ENCODE results near the gene EHD4. TPM values are rescaled to one million over a fixed set of nuclear protein-coding genes. Genes with fewer than 3 reads are reported as not detected.

EHD4 gene
- total RNA-seq, 1 donor from 2014 or later = 20.9 TPM

DNA sequence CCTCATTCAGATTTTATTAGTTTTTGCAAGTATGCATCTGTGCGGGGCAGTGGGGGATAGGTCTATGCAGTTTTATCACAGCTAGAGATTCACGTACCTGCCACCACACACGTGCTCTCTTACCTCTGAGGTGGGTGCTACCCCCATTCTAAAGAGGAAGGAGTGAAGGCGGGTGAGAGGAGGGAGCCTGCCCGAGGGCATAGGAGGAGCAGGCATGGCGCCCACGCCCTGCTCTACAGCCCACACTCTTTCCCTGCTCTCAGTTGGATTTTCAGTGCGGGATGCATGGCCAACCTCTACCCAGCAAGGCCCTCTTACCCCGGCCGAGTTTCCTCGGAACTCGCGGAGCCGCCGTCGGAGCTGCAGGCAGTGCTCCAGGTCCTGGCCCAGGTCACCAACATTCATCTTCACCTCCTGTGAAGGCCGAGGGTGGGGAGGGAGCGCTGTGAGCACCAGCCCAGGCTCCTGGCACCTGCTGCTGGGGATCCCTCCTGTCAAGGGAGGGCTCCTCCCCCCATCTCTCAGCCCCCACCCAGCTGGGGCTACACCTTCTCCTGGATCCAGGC lies 106.8 kb downstream of the EHD4 start:
- no peaks in the 10 kb centered on the region for H3K4me1 Mint-ChIP-seq (ENCODE audit: unreplicated experiment)
- H3K4me3 Mint-ChIP-seq (ENCODE audit: unreplicated experiment) = no peak overlapping the region
- TF ChIP-seq, protein P1, sequence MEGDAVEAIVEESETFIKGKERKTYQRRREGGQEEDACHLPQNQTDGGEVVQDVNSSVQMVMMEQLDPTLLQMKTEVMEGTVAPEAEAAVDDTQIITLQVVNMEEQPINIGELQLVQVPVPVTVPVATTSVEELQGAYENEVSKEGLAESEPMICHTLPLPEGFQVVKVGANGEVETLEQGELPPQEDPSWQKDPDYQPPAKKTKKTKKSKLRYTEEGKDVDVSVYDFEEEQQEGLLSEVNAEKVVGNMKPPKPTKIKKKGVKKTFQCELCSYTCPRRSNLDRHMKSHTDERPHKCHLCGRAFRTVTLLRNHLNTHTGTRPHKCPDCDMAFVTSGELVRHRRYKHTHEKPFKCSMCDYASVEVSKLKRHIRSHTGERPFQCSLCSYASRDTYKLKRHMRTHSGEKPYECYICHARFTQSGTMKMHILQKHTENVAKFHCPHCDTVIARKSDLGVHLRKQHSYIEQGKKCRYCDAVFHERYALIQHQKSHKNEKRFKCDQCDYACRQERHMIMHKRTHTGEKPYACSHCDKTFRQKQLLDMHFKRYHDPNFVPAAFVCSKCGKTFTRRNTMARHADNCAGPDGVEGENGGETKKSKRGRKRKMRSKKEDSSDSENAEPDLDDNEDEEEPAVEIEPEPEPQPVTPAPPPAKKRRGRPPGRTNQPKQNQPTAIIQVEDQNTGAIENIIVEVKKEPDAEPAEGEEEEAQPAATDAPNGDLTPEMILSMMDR (IDR thresholded peaks at IDR 0.05) = no peak

DNA sequence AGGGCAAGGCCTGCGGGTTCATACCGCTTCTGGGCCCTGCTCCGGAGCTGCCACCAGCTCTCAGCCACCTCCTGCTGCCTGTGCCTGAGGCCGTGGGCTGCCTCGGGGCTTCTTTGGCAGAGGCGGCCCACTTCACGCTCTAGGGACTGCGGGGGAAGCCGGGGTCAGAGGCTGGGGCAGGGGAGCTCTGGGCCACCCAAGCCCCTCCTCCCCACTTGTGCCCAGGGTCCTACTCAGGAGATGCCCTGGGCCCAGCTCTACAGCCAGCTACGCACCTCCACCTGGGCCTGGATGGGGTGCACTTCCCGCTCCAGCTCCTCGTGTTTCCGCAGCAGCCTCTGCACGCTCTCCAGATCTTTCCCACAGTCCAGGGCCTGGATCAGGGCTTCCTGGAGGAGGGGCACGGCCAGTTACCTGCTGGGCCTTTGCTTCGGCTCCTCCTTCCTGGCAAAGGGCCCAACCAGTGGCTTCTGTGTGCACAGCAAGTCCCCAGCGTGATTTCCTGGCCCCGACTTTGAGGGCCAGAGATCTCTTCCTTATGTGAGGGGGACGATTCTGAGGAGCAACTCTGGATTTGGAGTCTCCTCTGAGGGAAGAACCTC lies 109.7 kb downstream of the EHD4 start:
- Mint-ChIP-seq H3K36me3 (ENCODE audit: unreplicated experiment) (no peaks in the 10 kb centered on the region), H3K27ac (ENCODE audit: unreplicated experiment) (no peak overlapping the region)
- TF ChIP-seq, protein P1 (IDR thresholded peaks at IDR 0.05) = no peak

More for the DNA sequence above, 106.8 kb downstream of the EHD4 start:
- DNase-seq (ENCODE audit: extremely low spot score, unreplicated experiment) = no peak
- Mint-ChIP-seq H3K9me3 (ENCODE audit: unreplicated experiment) (no peaks in the 10 kb centered on the region), H3K27me3 (ENCODE audit: unreplicated experiment) (no peaks in the 10 kb centered on the region), H3K36me3 (ENCODE audit: unreplicated experiment) (no peaks in the 10 kb centered on the region), H3K27ac (ENCODE audit: unreplicated experiment) (no peak overlapping the region)

DNA sequence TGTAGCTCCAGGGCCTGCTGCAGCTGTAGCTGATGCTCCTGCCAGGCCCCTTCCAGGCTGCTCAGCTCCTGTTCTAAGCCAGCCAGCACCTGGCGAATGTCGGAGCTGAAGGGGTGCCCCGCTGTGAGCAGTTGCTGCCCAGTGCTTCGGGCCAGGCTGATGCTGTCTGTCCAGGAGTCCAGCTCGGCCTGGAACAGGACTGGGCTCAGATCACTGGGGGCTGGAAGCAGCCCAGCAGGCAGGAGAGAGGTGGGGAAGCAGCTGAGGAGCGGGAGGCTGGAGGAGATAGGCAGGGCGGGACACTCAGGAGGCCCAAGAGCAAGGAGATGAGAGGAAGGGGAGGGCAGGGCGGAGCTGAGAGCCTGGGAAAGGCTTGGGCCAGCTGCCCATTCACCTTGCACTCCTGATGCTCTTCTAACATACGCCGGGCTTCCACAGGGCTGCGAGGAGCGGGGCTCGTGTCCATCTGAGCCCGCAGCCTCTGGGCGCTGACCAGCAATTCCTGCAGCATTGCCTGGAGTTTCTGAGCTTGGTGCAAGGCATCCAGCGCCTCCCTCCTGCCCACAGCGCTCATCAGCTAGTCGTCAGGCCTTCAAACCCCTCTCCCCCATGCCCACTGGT lies 110.5 kb downstream of the EHD4 start:
- no peaks in the 10 kb centered on the region for H3K9me3 Mint-ChIP-seq (ENCODE audit: unreplicated experiment)
- DNase-seq (ENCODE audit: extremely low spot score, unreplicated experiment) = no peak
- no peaks in the 10 kb centered on the region for H3K27me3 Mint-ChIP-seq (ENCODE audit: unreplicated experiment)
- no peaks in the 10 kb centered on the region for H3K36me3 Mint-ChIP-seq (ENCODE audit: unreplicated experiment)
- no peaks in the 10 kb centered on the region for H3K4me1 Mint-ChIP-seq (ENCODE audit: unreplicated experiment)
- no peak overlapping the region for H3K4me3 Mint-ChIP-seq (ENCODE audit: unreplicated experiment)
- TF ChIP-seq, protein P1 (IDR thresholded peaks at IDR 0.05) = no peak
- H3K27ac Mint-ChIP-seq (ENCODE audit: unreplicated experiment) = no peak overlapping the region

More for the DNA sequence above, 109.7 kb downstream of the EHD4 start:
- H3K4me1 Mint-ChIP-seq (ENCODE audit: unreplicated experiment) = no peaks in the 10 kb centered on the region
- no peak for DNase-seq (ENCODE audit: extremely low spot score, unreplicated experiment)
- no peaks in the 10 kb centered on the region for H3K27me3 Mint-ChIP-seq (ENCODE audit: unreplicated experiment)
- no peak overlapping the region for H3K4me3 Mint-ChIP-seq (ENCODE audit: unreplicated experiment)
- H3K9me3 Mint-ChIP-seq (ENCODE audit: unreplicated experiment) = no peaks in the 10 kb centered on the region

DNA sequence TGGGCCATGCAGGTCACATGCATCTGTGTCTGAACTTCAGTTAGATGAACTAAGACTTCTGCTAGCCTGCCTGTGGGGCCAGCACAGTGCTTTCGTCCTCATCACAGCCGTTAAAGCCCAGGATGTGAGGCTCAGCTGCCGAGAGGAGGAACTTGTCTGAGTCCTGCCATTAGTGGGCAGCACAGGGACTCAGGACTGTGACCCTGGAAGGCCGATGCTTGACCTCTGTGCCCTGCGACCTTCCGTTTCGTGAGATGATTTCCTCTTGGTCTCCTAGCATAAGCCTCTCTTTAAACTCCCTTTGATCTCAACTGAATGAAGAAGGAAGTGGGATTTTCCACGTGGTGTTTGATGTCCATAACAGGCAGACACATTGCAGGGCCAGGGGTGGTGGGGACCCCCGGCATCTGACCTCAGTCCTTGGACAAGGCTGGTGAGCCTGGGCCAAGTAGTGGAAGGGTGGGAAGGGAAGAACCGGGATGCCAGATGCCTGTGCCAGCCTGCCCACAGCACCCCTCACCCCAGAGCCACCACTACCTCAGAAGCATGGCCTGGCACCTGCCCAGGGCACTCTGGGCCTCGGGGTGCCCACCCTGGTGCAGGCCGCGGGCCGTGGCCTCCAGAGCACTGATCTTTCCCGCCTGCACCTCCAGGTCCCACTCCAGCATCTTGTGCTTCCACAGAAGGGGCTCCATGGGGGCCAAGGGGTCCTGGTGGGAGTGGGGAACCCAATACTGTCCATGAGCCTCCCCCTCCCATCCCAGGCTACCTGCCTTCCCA lies 112.1 kb downstream of the EHD4 start:
- Mint-ChIP-seq H3K9me3 (ENCODE audit: unreplicated experiment) (no peaks in the 10 kb centered on the region), H3K27me3 (ENCODE audit: unreplicated experiment) (no peaks in the 10 kb centered on the region), H3K4me1 (ENCODE audit: unreplicated experiment) (no peaks in the 10 kb centered on the region), H3K27ac (ENCODE audit: unreplicated experiment) (no peak overlapping the region), H3K4me3 (ENCODE audit: unreplicated experiment) (no peak overlapping the region), H3K36me3 (ENCODE audit: unreplicated experiment) (no peaks in the 10 kb centered on the region)
- DNase-seq (ENCODE audit: extremely low spot score, unreplicated experiment) = no peak
- TF ChIP-seq, protein P1 (IDR thresholded peaks at IDR 0.05) = no peak

DNA sequence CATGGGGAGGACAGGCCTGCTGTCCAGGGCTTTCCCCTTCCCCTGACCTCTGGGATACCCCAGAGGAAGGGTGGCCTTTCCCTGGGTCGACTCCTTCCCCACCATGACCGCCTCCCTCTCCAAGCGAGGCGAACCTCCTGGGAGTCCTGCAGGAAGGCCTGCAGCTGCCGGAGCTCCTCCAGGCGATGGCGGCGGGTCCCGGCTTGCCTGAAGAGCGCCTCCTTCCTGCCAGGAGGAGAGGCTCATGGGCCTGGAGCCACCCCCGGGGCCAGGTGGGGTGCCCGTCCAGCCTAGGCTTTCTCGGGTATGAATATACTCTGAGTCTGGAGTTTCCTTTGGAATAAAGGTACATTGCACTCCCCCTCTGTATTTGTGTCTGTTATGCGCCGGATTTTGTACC lies 113.6 kb downstream of the EHD4 start:
- H3K9me3 Mint-ChIP-seq (ENCODE audit: unreplicated experiment) = no peaks in the 10 kb centered on the region
- no peak overlapping the region for H3K27ac Mint-ChIP-seq (ENCODE audit: unreplicated experiment)
- TF ChIP-seq, protein P1 (IDR thresholded peaks at IDR 0.05) = no peak
- no peaks in the 10 kb centered on the region for H3K36me3 Mint-ChIP-seq (ENCODE audit: unreplicated experiment)
- no peaks in the 10 kb centered on the region for H3K27me3 Mint-ChIP-seq (ENCODE audit: unreplicated experiment)
- H3K4me1 Mint-ChIP-seq (ENCODE audit: unreplicated experiment) = no peaks in the 10 kb centered on the region
- H3K4me3 Mint-ChIP-seq (ENCODE audit: unreplicated experiment) = no peak overlapping the region
- no peak for DNase-seq (ENCODE audit: extremely low spot score, unreplicated experiment)

All from osteocyte (in vitro differentiated cells).